ENCODE measurements around the gene CFLAR. TPM values are rescaled to one million over a fixed set of nuclear protein-coding genes. Genes with fewer than 3 reads are reported as not detected.
A peak's percentile ranks its signal among the peaks of the same experiment; 100 is the strongest.

CFLAR gene
- total and polyA plus RNA-seq, 2 of the 13 experiments (the other 11 are each of a cell fraction or from before 2014, with no cell fraction given): 43.8 to 92.1 TPM

DNA sequence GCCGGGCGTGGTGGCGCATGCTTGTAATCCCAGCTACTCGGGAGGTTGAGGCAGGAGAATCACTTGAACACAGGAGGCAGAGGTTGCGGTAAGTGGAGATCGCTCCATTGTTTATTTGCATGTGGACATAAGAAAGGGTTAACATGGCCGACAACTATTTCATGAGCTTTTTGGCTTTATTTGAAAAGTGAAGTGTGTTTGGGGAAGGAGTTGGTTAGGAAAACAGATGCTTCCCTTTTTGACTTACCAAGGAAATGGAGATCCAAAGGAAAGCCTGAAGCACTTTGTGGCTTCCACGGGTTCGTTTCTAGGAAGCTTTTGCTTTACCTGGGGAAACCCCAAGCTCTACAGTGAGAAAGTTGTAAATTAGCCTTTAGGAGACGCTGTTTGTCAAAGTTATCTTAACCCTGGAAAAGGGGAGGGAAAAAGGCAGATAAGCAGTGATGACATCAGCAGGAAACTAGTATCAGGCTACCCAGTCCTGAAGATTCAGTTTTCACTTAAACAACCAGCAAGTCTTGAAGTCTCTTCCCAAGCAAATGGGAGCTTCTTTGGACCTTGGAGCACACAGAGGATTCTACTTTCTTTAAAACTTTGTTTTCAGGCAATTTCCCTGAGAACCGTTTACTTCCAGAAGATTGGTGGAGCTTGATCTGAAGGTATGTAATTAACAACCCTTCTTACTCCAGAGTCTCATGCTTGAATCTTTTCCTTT, 66.8 kb downstream of the CFLAR start, which contains the start of gene CASP10 (continued):
- TF ChIP-seq, protein P1, sequence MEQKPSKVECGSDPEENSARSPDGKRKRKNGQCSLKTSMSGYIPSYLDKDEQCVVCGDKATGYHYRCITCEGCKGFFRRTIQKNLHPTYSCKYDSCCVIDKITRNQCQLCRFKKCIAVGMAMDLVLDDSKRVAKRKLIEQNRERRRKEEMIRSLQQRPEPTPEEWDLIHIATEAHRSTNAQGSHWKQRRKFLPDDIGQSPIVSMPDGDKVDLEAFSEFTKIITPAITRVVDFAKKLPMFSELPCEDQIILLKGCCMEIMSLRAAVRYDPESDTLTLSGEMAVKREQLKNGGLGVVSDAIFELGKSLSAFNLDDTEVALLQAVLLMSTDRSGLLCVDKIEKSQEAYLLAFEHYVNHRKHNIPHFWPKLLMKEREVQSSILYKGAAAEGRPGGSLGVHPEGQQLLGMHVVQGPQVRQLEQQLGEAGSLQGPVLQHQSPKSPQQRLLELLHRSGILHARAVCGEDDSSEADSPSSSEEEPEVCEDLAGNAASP (CRISPR knock-in tag; IDR thresholded peaks at IDR 0.05; ENCODE audit: borderline replicate concordance): peak; percentile 83
- TF ChIP-seq, protein P2, sequence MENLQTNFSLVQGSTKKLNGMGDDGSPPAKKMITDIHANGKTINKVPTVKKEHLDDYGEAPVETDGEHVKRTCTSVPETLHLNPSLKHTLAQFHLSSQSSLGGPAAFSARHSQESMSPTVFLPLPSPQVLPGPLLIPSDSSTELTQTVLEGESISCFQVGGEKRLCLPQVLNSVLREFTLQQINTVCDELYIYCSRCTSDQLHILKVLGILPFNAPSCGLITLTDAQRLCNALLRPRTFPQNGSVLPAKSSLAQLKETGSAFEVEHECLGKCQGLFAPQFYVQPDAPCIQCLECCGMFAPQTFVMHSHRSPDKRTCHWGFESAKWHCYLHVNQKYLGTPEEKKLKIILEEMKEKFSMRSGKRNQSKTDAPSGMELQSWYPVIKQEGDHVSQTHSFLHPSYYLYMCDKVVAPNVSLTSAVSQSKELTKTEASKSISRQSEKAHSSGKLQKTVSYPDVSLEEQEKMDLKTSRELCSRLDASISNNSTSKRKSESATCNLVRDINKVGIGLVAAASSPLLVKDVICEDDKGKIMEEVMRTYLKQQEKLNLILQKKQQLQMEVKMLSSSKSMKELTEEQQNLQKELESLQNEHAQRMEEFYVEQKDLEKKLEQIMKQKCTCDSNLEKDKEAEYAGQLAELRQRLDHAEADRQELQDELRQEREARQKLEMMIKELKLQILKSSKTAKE (CRISPR knock-in tag; IDR thresholded peaks at IDR 0.05; ENCODE audit: borderline replicate concordance): no peak
- no peak for TF ChIP-seq ZNF17 (CRISPR knock-in tag; IDR thresholded peaks at IDR 0.05)
- TF ChIP-seq ZNF12 (CRISPR knock-in tag; IDR thresholded peaks at IDR 0.05): no peak; the same call in 1 of the 2 replicates
- TF ChIP-seq HDAC1 (CRISPR knock-in tag; IDR thresholded peaks at IDR 0.05): peak; percentile 63; the same call in 1 of the 2 replicates
- 0 out of 4 replicates have a peak, but pooled peaks of 1 of the 2 experiments have one; percentile 52 for TF ChIP-seq EP300 (IDR thresholded peaks at IDR 0.05; ENCODE audit: low read depth in 2 of 2, low read length in 2 of 2)
- TF ChIP-seq EP300 (CRISPR knock-in tag; IDR thresholded peaks at IDR 0.05; ENCODE audit: borderline replicate concordance): 0 out of 2 replicates have a peak, but pooled peaks have one; percentile 26
- peak; percentile 85 for TF ChIP-seq ZSCAN31 (CRISPR knock-in tag; IDR thresholded peaks at IDR 0.05; ENCODE audit: low read depth)
- TF ChIP-seq, protein P3, sequence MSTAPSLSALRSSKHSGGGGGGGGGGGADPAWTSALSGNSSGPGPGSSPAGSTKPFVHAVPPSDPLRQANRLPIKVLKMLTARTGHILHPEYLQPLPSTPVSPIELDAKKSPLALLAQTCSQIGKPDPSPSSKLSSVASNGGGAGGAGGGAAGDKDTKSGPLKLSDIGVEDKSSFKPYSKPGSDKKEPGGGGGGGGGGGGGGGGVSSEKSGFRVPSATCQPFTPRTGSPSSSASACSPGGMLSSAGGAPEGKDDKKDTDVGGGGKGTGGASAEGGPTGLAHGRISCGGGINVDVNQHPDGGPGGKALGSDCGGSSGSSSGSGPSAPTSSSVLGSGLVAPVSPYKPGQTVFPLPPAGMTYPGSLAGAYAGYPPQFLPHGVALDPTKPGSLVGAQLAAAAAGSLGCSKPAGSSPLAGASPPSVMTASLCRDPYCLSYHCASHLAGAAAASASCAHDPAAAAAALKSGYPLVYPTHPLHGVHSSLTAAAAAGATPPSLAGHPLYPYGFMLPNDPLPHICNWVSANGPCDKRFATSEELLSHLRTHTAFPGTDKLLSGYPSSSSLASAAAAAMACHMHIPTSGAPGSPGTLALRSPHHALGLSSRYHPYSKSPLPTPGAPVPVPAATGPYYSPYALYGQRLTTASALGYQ (CRISPR knock-in tag; IDR thresholded peaks at IDR 0.05): no peak; the same call in none of the 2 replicates
- peak; percentile 74 for TF ChIP-seq ZEB1 (IDR thresholded peaks at IDR 0.05; ENCODE audit: insufficient replicate concordance, low read depth)
- TF ChIP-seq CREM (IDR thresholded peaks at IDR 0.05): peak; percentile 74
- no peak for TF ChIP-seq CREM (CRISPR knock-in tag; IDR thresholded peaks at IDR 0.05)
- no peak for TF ChIP-seq SOX6 (IDR thresholded peaks at IDR 0.05)
- TF ChIP-seq SOX6 (CRISPR knock-in tag; IDR thresholded peaks at IDR 0.05): peak; percentile 69
- no peak for TF ChIP-seq SAFB2 (CRISPR knock-in tag; IDR thresholded peaks at IDR 0.05; ENCODE audit: borderline replicate concordance, low read depth)
- TF ChIP-seq, protein P4, sequence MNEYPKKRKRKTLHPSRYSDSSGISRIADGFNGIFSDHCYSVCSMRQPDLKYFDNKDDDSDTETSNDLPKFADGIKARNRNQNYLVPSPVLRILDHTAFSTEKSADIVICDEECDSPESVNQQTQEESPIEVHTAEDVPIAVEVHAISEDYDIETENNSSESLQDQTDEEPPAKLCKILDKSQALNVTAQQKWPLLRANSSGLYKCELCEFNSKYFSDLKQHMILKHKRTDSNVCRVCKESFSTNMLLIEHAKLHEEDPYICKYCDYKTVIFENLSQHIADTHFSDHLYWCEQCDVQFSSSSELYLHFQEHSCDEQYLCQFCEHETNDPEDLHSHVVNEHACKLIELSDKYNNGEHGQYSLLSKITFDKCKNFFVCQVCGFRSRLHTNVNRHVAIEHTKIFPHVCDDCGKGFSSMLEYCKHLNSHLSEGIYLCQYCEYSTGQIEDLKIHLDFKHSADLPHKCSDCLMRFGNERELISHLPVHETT (CRISPR knock-in tag; conservative IDR thresholded peaks at IDR 0.05): no peak; the same call in 1 of the 2 replicates
- TF ChIP-seq NFRKB (IDR thresholded peaks at IDR 0.05): no peak
- no peak for TF ChIP-seq GLI4 (CRISPR knock-in tag; IDR thresholded peaks at IDR 0.05; ENCODE audit: borderline replicate concordance)
- TF ChIP-seq, protein P5, sequence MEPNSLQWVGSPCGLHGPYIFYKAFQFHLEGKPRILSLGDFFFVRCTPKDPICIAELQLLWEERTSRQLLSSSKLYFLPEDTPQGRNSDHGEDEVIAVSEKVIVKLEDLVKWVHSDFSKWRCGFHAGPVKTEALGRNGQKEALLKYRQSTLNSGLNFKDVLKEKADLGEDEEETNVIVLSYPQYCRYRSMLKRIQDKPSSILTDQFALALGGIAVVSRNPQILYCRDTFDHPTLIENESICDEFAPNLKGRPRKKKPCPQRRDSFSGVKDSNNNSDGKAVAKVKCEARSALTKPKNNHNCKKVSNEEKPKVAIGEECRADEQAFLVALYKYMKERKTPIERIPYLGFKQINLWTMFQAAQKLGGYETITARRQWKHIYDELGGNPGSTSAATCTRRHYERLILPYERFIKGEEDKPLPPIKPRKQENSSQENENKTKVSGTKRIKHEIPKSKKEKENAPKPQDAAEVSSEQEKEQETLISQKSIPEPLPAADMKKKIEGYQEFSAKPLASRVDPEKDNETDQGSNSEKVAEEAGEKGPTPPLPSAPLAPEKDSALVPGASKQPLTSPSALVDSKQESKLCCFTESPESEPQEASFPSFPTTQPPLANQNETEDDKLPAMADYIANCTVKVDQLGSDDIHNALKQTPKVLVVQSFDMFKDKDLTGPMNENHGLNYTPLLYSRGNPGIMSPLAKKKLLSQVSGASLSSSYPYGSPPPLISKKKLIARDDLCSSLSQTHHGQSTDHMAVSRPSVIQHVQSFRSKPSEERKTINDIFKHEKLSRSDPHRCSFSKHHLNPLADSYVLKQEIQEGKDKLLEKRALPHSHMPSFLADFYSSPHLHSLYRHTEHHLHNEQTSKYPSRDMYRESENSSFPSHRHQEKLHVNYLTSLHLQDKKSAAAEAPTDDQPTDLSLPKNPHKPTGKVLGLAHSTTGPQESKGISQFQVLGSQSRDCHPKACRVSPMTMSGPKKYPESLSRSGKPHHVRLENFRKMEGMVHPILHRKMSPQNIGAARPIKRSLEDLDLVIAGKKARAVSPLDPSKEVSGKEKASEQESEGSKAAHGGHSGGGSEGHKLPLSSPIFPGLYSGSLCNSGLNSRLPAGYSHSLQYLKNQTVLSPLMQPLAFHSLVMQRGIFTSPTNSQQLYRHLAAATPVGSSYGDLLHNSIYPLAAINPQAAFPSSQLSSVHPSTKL (CRISPR knock-in tag; IDR thresholded peaks at IDR 0.05): peak; percentile 75
